Stimulated activated naive CD8-positive, alpha-beta T cell treated with anti-CD3 and anti-CD28 coated beads, Interleukin-15, Interleukin-2, amounts not matched to agents 100 ng/mL and 50 ng/mL, for 24 hours (primary cell): ENCODE measurements around the gene NUP210L.
"Not testable (repeated sequence)": the region's sequence is repeated elsewhere in the genome, so short reads cannot be mapped to it uniquely, and the experiment has no call there.

Experiments
- H3K27ac Mint-ChIP-seq: one replicate; pipeline ENCODE4 v1.8.0; 2021; ENCODE audit warnings: mild to moderate bottlenecking, mixed read lengths
- H3K27me3 Mint-ChIP-seq: one replicate; pipeline ENCODE4 v1.8.0; 2021; ENCODE audit warnings: mixed read lengths
- H3K36me3 Mint-ChIP-seq: one replicate; pipeline ENCODE4 v1.8.0; 2021; ENCODE audit warnings: low read depth, mixed read lengths
- H3K4me1 Mint-ChIP-seq: one replicate; pipeline ENCODE4 v1.8.0; 2021; ENCODE audit warnings: low read depth, mixed read lengths
- H3K4me3 Mint-ChIP-seq: one replicate; pipeline ENCODE4 v1.8.0; 2021; ENCODE audit warnings: mild to moderate bottlenecking, mixed read lengths
- H3K9me3 Mint-ChIP-seq: one replicate; pipeline ENCODE4 v1.8.0; 2021; ENCODE audit warnings: mixed read lengths

NUP210L gene

GRCh38 chr1:154006136-154006535 is 148.7 kb downstream of the NUP210L start:
- H3K4me3 Mint-ChIP-seq: no peak overlapping the region
- H3K4me1 Mint-ChIP-seq: no peaks in the 10 kb centered on the region
- no peak overlapping the region for H3K27ac Mint-ChIP-seq
- no peaks in the 10 kb centered on the region for H3K9me3 Mint-ChIP-seq
- H3K27me3 Mint-ChIP-seq: no peaks in the 10 kb centered on the region
- H3K36me3 Mint-ChIP-seq: no peaks in the 10 kb centered on the region

DNA sequence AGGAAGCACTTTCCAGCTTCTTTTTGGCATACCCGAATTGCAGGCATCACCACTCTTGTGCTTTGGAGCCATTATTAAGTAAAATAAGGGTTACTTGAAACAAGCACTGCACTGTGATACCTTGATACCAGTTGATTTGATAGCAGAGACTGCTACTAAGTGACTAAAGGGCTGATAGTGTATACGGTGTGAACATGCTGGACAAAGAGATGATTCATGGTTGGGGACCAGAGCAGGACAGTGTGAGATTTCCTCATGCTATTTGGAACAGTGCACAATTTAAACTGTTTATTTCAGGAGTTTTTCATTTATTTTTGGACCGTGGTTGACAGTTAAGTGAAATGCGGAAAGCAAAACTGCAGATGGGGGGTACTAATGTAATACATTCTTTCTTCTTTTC is 154.5 kb downstream of the NUP210L start:
- Mint-ChIP-seq H3K27me3 (no peaks in the 10 kb centered on the region), H3K4me1 (no peaks in the 10 kb centered on the region), H3K9me3 (no peaks in the 10 kb centered on the region), H3K36me3 (peaks cover 5% of the 10 kb centered on the region), H3K27ac (no peak overlapping the region), H3K4me3 (no peak overlapping the region)

DNA sequence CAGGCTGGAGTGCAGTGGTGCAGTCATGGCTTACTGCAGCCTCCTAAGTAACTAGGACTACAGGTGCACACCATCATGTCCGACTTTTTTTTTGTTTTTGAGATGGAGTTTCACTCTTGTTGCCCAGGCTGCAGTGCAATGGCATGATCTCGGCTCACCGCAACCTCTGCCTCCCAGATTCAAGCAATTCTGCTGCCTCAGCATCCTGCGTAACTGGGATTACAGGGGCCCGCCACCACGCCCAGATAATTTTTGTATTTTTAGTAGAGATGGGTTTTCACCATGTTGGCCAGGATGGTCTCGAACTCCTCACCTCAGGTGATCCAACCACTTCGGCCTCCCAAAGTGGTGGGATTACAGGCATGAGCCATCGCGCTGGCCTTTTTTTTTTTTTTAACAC is 158.0 kb downstream of the NUP210L start:
- Mint-ChIP-seq H3K4me1 (peaks cover 15% of the 10 kb centered on the region), H3K36me3 (peaks cover 36% of the 10 kb centered on the region)
- not testable (repeated sequence) for H3K27ac Mint-ChIP-seq, H3K9me3 Mint-ChIP-seq, H3K4me3 Mint-ChIP-seq, H3K27me3 Mint-ChIP-seq

DNA sequence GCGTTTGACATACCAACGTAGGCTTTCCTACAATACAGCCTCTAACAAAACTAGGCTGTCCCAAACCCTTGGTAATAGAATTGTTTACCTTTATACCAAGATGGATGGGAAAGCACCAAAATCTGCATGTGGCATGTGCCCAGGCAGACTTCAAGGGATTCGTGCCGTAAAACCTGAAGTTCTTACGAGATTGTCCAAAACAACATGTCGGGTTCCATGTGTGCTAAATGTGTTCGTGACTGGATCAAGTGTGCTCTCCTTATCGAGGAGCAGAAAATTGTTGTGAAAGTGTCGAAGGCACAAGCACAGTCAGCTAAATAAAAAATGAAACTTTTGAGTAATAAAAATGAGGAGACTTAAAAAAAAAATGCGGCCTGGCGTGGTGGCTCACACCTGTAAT is 159.2 kb downstream of the NUP210L start:
- Mint-ChIP-seq H3K9me3 (no peaks in the 10 kb centered on the region), H3K27ac (peak overlapping the region; percentile 63), H3K36me3 (peaks cover 48% of the 10 kb centered on the region), H3K4me1 (peaks cover 24% of the 10 kb centered on the region), H3K4me3 (no peak overlapping the region), H3K27me3 (no peaks in the 10 kb centered on the region)

- peaks cover 29% of the 10 kb centered on the region for H3K4me1 Mint-ChIP-seq
- peak overlapping the region; percentile 63 for H3K27ac Mint-ChIP-seq
- H3K9me3 Mint-ChIP-seq: no peaks in the 10 kb centered on the region
- H3K36me3 Mint-ChIP-seq: peaks cover 49% of the 10 kb centered on the region
- H3K4me3 Mint-ChIP-seq: no peak overlapping the region
- no peaks in the 10 kb centered on the region for H3K27me3 Mint-ChIP-seq
Observed at GRCh38 chr1:153995202-153995601, 159.7 kb downstream of the NUP210L start.

- Mint-ChIP-seq H3K27ac (peak overlapping the region; percentile 99), H3K9me3 (no peaks in the 10 kb centered on the region), H3K4me1 (peaks cover 42% of the 10 kb centered on the region), H3K27me3 (no peaks in the 10 kb centered on the region), H3K4me3 (peak overlapping the region; percentile 98), H3K36me3 (peaks cover 49% of the 10 kb centered on the region)
Observed at GRCh38 chr1:153991806-153992205, 163.1 kb downstream of the NUP210L start.

- peaks cover 48% of the 10 kb centered on the region for H3K4me1 Mint-ChIP-seq
- peak overlapping the region; percentile 99 for H3K27ac Mint-ChIP-seq
- H3K4me3 Mint-ChIP-seq: peak overlapping the region; percentile 98
- peaks cover 49% of the 10 kb centered on the region for H3K36me3 Mint-ChIP-seq
- no peaks in the 10 kb centered on the region for H3K9me3 Mint-ChIP-seq
- H3K27me3 Mint-ChIP-seq: no peaks in the 10 kb centered on the region
Observed at GRCh38 chr1:153991151-153991630, 163.7 kb downstream of the NUP210L start.

DNA sequence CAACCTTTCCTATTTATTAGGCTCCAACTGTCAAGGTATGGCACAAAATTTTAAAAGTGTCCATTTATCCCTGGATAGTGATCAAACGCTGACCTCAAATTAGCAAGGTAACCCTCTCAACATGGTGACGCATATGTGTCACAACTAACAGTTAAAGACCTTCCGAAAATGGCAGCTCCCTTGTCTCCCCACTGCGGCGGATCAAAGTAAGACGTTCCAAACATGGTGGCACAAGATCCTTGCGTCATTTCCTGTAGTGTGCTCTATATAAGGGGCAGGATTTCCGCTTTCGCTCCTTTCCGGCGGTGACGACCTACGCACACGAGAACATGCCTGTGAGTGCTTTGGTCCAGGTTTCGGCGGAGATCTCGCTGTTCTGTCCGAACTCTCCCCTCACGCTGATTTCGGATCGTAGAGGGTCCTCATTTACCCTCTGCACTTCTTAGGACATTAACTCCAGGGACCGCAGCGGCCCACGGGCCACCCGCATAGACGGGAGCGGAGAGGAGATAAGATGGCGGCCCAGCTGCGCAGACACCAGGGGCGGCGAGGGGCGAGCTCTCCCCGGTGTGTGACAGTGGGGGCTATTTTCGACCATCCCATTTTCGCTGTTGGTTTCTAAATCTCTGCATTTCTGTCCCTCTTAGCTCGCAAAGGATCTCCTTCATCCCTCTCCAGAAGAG is 164.3 kb downstream of the NUP210L start, which contains the start of gene RPS27:
Gene RPS27 (plus strand): TSS at position 295 of the 683 bp plus-strand sequence. CDS start 35 bp downstream, at position 330.
- Mint-ChIP-seq H3K4me1 (peaks cover 53% of the 10 kb centered on the region), H3K9me3 (no peaks in the 10 kb centered on the region), H3K27ac (peak within 1 kb of the TSS; percentile 99), H3K4me3 (peak within 1 kb of the TSS; percentile 98), H3K27me3 (no peaks in the 10 kb centered on the region), H3K36me3 (peaks cover 46% of the 10 kb centered on the region)

DNA sequence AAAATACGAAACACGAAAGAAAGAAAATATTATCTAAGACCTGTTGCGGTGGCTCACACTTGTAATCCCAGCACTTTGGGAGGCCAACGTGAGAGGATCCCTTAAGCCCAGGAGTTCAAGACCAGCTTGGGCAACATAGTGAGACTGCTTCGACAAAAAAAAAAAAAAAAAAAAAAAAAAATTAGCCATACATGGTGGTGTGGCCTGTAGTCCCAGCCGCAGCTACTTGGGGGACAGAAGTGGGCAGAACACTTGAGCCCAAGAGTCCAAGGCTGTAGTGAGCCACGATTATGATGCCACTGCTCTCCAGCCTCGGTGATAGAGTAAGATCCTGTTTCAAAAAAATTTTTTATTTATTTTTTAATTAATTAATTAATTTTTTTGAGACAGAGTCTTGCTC is 167.3 kb downstream of the NUP210L start:
- H3K4me1 Mint-ChIP-seq: peaks cover 59% of the 10 kb centered on the region
- peak overlapping the region; percentile 91 for H3K4me3 Mint-ChIP-seq
- peak overlapping the region; percentile 84 for H3K27ac Mint-ChIP-seq
- peaks cover 24% of the 10 kb centered on the region for H3K36me3 Mint-ChIP-seq
- H3K9me3 Mint-ChIP-seq: no peaks in the 10 kb centered on the region
- no peaks in the 10 kb centered on the region for H3K27me3 Mint-ChIP-seq

DNA sequence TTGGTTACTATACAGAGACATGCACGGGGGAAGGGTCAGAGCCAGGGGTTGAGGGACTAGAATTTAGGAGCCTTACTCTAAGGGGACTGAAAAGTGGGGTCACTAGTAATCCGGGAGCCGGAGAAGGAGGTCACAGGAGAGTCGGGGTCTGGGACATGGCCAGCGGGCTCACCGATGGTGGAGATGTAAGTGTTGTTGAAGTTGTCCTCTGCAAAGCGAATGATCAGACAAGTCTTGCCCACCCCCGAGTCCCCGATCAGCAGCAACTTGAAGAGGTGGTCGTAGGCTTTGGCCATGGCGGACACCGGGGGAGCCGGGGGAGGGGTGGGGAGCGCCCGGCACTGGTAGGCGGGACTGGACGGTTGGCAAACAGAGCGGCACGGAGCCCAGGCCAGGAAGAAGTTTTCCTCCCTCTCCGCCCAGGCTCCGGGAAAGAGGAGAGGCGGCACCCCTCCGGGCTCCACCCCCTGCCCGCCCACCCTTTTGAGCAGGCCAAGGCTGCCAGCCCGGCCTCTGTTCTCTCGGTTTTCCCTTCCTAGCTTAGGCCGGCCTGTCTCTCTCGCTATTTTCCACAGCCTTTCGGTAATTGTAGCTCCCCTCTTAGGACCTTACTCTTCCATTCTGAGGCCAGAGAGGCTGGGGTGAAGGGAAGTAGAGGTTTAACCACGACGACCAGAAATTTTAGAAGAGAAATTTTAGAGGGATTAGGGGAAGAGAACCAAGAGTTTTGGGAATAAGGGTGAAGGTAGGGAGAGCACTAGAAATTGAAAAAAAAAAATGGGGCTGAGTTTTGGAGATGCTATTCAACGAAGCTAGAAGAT is 168.7 kb downstream of the NUP210L start, which contains the start of gene RAB13:
Gene RAB13 (minus strand): TSS at position 399 of the 821 bp plus-strand sequence. CDS start 103 bp downstream, at position 296.
- Mint-ChIP-seq H3K27me3 (no peaks in the 10 kb centered on the region), H3K36me3 (peaks cover 10% of the 10 kb centered on the region), H3K4me1 (peaks cover 46% of the 10 kb centered on the region), H3K27ac (peak within 1 kb of the TSS; percentile 97), H3K9me3 (no peaks in the 10 kb centered on the region), H3K4me3 (peak within 1 kb of the TSS; percentile 91)

GRCh38 chr1:153985341-153985912 is 169.4 kb downstream of the NUP210L start:
- Mint-ChIP-seq H3K36me3 (peaks cover 4% of the 10 kb centered on the region), H3K27ac (peak overlapping the region; percentile 97), H3K4me1 (peaks cover 42% of the 10 kb centered on the region), H3K27me3 (no peaks in the 10 kb centered on the region), H3K9me3 (no peaks in the 10 kb centered on the region), H3K4me3 (peak overlapping the region; percentile 91)

- peak overlapping the region; percentile 26 for H3K27ac Mint-ChIP-seq
- peak overlapping the region; percentile 34 for H3K4me3 Mint-ChIP-seq
- H3K4me1 Mint-ChIP-seq: peaks cover 34% of the 10 kb centered on the region
- no peaks in the 10 kb centered on the region for H3K9me3 Mint-ChIP-seq
- H3K27me3 Mint-ChIP-seq: no peaks in the 10 kb centered on the region
- peaks cover 4% of the 10 kb centered on the region for H3K36me3 Mint-ChIP-seq
Observed at GRCh38 chr1:153984123-153984894, 170.6 kb downstream of the NUP210L start.

- not testable (repeated sequence) for H3K9me3 Mint-ChIP-seq, H3K27me3 Mint-ChIP-seq, H3K4me3 Mint-ChIP-seq, H3K27ac Mint-ChIP-seq, H3K36me3 Mint-ChIP-seq
- H3K4me1 Mint-ChIP-seq: peaks cover 41% of the 10 kb centered on the region
Observed at GRCh38 chr1:153981735-153982134, 173.1 kb downstream of the NUP210L start.

DNA sequence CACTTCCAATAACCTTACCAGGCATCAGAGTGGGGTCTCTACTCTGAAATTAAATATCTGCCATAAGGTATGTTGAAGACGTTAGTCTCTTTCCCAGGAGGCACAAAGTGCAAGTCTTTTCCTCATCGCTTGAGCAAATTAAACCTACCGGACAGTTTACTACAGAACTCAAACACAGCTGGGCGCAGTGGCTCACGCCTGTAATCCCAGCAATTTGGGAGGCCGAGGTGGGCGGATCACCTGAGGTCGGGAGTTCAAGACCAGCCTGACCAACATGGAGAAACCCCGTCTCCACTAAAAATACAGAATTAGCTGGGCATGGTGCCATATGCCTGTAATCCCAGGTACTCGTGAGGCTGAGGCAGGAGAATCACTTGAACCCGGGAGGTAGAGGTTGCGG is 175.8 kb downstream of the NUP210L start:
- not testable (repeated sequence) for H3K27ac Mint-ChIP-seq, H3K27me3 Mint-ChIP-seq, H3K9me3 Mint-ChIP-seq
- peaks cover 32% of the 10 kb centered on the region for H3K36me3 Mint-ChIP-seq
- peaks cover 40% of the 10 kb centered on the region for H3K4me1 Mint-ChIP-seq
- H3K4me3 Mint-ChIP-seq: peak overlapping the region; percentile 98
